Heart left ventricle (tissue), 13 donors: ENCODE results near the gene ASTN2.

Source experiments
- POLR2A ChIP-seq, 2 donors: fragments of 450-650 bp; IDR thresholded peaks; one replicate each; pipeline ENCODE4 v1.6.1; 2017; ENCODE audit warnings: antibody characterized with exemption in 2 of 2, mild to moderate bottlenecking in 2 of 2, moderate library complexity in 2 of 2
- TF ChIP-seq, protein P1 (sequence below), 12 donors: fragments of 200-600 bp; sonication (generic) in 4 of 12; IDR thresholded peaks; one replicate each; pipeline versions ENCODE4 v1.5.0 to v1.8.0; 2018 to 2022; ENCODE audit warnings: antibody characterized with exemption in 12 of 12, mild to moderate bottlenecking in 5 of 12
- donor health status: ischemic (EF 13 %, LVEDD 7.1; RV severe dilation, severe dysfunction).
- donor health status: DM: no; HTN: yes; CAD: no.
- donor health status: DM: no; HTN: no; CAD: no.
- donor health status: ischemic (EF 25% LVEDD 6.9; RV normal size, moderate dysfunction).
- donor health status: ischemic (EF 25% LVEDD 5.7; RV mildly dilated, moderate dysfunction).
- donor health status: ischemic (EF 35%, LVEDD 5.7; RV mildly dilated, moderate dysfunction).
- donor health status: nonischemic (EF 11% LVEDD 7.7; RV severe dilation, severe dysfunction).
- donor health status: DM: yes; HTN: yes; CAD: no.
- donor health status: PGD.
- donor health status: ischemic (EF 29% LVEDD 5.4; RV normal size, mild dysfunction).
- donor health status: nonischemic (EF 23%, LVEDD 6.1; RV moderate dilation, normal function).

DNA sequence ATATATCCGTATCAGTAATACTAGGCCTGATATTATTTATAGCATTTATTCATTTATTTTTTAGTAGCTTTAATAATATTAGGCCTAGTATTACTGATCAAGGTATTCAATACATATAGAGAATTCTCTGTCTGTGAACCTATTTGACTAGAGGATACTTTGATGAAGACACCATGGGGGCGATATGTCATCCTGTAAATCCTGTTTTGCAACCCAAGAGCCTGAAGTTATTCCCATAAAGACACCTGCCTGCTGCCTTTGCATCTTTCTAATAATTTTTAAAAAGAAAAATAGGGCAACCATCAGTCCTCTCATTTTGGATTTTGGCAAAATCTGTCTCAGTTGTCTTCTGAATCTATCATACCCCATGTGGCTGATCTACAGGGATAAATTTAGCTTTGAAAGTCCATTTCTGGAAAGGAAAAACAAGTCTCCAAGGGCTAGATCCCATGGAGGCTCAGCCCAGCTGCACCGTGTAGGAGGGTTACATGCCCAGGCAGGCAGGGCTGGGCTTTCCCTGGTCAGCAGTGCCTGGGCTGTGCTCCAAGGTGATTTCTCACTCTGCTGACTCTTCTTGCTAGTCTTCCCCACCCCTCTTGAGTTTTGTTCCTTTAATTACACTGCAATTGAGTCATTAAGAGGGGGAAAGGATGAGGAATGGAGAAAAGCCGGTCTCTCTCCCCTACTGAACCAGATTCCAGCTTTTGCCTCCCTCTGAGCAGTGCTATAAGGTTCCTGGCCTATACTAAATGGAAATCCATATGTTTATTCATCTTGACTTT, 558.8 kb downstream of the ASTN2 start:
- TF ChIP-seq, protein P1, sequence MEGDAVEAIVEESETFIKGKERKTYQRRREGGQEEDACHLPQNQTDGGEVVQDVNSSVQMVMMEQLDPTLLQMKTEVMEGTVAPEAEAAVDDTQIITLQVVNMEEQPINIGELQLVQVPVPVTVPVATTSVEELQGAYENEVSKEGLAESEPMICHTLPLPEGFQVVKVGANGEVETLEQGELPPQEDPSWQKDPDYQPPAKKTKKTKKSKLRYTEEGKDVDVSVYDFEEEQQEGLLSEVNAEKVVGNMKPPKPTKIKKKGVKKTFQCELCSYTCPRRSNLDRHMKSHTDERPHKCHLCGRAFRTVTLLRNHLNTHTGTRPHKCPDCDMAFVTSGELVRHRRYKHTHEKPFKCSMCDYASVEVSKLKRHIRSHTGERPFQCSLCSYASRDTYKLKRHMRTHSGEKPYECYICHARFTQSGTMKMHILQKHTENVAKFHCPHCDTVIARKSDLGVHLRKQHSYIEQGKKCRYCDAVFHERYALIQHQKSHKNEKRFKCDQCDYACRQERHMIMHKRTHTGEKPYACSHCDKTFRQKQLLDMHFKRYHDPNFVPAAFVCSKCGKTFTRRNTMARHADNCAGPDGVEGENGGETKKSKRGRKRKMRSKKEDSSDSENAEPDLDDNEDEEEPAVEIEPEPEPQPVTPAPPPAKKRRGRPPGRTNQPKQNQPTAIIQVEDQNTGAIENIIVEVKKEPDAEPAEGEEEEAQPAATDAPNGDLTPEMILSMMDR (IDR thresholded peaks at IDR 0.05), result no peak
- TF ChIP-seq POLR2A (IDR thresholded peaks at IDR 0.05), result no peak
